ENCODE measurements around the gene TNFRSF13B.
"Not testable (repeated sequence)": the region's sequence is repeated elsewhere in the genome, so short reads cannot be mapped to it uniquely, and the experiment has no call there.

Gene TNFRSF13B

DNA sequence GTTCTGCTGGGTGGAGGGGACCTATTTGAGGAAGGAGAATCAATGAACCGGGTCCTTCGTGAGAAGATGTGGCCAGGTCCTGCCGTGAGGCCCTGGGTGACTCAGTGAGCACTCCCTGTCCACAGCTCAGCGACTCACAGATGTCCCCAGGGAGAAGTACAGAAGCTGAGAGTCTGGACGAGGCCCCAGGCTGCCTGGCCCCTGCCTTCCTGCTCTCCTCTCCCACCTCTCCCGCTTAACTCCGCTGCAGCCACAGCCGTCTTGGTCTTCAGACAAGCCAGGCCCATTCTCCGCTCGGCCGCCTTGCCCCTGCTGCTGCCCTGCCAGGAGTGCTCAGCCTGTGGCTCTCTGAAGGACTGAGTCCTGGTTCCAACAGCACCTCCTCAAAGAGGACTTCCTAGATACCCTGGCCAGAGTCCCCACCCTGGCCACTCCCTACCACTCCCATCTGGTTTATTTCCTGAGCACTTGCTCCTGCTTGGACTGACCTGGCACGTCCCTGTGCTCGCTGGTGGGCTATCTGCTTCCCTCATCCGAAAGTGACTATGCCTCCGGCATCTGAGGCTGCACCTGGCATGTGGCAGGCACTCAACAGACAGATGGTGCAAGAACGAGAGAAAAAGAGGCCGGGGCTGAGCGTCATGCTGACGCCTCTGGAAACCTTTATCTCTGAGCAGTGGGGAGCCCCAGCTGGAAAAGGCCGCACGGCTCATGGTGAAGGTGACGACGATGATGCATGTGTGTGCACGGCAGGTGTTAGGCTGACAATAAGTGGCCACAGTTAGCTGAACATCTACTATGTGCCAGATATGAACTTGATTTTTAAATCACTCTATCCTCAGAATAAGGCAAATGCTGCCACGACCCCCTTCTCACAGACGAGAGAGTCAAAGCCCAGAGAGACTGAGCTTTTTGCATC is 9.2 kb upstream of the TNFRSF13B start:
- DNase-seq: no peak

DNA sequence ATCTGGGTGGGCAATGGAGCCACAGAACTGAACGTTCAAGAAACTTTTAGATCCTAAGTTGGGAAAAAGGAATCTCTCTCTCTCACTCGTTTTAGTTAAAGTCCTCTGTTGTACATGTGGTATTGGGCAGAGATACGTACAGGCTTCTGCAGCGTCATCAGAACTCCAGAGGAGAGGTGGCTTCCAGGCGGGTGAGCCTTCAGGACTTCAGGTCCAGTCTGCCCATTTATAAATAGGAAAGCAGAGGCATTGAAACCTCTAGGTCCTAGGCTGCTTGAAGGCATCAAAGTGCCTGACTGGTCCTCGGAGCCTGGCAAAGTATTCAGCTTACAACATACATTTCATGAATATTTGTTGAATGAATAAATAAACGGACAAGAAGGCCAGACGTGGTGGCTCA is 8.1 kb upstream of the TNFRSF13B start:
- no peak for DNase-seq

DNA sequence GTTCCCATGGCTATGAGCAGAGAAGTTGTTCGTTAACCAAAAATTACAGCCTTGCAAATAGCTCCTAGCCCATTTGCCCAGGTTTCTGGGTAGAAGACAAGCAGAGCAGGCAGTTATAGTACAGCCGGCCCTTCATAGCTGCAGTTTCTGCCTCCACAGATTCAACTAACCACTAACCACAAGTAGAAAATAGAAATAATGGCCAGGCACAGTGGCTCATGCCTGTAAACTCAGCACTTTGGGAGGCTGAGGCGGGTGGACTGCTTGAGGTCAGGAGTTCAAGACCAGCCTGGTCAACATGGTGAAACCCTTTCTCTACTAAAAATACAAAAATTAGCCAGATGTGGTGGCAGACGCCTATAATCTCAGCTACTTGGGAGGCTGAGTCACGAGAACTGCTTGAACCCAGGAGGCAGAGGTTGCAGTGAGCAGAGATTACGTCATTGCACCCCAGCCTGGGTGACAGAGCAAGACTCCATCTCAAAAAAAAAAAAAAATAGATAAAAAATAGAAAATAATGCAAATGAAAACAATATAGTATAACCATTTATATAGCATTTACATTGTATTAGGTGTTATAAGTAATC is 7.4 kb upstream of the TNFRSF13B start:
- DNase-seq: not testable (repeated sequence)

DNA sequence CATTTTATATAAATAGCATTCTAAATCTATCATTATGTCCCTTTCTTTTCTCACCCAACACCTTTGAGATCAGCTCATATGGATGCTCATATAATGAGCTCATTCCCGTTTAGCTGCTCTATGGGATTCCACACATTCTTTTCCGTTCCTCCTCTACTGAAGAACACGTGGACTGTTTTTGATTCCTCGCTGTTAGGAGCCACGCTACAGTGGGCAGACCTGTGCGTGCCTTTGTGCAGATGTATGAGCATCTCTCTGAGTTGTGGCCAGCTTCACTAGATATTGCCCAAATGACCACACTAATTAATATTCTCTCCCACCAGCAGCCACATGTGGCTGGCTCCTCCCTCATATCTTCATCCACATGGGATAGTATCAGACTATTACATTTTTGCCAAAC is 6.0 kb upstream of the TNFRSF13B start:
- no peak for DNase-seq

DNA sequence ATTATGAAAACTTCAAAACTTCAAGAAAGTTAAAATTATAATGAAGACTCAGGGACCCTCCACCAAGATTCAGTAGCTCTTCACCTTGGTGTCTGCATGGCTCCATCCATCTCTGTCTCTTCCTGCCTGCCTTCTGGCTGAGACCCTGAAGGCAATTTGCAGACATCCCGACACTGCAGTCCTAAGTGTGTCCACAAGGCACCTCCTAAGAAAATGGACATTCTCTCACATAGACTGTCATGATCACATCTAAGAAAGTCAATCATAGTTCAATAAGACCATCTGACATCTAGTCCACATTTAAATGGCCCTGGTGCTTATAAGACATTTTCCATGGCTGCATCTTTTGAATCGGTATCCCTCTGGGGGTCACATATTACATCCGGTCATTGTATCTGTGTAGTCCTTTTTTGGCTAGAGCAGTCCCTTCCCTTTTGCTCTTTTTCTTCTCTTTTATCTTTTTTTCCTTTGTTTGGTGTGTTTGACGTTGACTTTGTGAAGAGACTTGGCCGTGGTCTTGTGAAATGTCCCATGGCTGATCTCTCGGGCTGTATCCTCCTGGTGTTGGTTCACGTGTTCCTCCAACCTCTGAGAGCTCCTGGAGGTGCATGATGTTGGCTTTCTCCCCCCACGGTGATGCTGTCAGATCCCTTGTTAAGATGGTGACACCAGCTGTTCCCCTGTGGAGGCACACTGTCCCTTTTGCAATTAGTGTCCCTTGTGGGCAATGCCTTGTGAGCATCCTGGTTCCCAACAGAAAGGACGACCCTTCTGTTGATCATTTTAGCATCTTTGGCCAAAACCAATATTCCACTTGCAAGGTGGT is 5.0 kb upstream of the TNFRSF13B start:
- no peak for DNase-seq

DNA sequence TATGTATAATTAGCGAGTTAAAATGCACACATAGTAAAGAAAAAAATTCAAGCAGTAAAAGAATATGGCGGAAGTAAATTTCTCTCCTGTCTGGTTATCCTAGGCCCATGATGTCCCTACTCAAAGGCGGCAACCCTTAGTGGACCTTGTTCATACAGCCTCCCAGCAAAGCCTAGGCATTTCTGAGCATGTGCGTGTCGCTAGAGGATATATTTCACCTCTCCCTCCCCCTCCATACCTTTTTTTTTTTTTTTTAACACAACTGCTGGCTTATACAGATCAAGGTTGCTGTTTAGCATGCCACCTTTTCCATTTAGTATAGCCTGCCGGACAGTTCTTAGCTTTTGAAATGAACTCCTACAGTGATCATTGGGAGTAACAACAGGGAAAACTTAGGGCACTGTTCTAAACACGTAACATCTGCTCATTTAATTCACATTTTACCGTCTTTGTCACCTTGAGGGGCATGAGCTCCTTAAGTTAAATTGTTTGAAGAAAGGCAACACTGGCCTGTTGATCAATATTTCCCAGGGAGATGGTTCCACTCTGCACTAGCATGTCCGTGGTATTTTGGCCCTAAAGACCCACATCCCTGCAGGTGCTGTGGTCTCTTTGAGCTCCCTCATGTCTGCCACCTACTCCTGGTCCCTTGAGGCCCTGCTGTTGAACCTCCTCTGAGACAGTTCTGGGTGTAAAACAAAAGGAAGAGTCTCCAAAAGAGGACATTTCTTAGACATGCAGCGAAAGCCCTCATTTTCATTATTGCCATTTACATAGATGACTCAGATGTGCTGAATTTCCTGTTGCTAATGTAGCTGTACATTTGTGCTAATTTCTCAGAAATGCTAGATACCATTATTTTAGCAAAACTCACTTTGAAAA is 4.1 kb upstream of the TNFRSF13B start:
- no peak for DNase-seq

DNA sequence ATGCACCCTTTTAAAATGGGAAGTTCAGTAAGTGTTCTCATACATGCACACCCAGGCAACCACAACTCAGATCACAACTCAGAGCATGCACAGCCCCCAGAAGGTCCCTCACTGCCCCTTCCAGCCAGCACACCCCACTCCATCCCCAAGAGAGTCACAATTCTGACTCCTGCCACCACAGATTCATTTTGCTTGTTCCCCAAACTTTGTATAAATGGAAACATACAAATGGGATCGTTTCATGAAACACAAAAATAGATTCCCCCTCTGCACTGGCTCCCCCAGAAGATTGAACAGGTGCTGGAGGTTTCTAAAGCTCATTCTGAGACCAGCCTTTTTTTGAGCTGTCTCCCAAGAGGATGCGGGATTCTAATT is 3.3 kb upstream of the TNFRSF13B start:
- no peak for DNase-seq

DNA sequence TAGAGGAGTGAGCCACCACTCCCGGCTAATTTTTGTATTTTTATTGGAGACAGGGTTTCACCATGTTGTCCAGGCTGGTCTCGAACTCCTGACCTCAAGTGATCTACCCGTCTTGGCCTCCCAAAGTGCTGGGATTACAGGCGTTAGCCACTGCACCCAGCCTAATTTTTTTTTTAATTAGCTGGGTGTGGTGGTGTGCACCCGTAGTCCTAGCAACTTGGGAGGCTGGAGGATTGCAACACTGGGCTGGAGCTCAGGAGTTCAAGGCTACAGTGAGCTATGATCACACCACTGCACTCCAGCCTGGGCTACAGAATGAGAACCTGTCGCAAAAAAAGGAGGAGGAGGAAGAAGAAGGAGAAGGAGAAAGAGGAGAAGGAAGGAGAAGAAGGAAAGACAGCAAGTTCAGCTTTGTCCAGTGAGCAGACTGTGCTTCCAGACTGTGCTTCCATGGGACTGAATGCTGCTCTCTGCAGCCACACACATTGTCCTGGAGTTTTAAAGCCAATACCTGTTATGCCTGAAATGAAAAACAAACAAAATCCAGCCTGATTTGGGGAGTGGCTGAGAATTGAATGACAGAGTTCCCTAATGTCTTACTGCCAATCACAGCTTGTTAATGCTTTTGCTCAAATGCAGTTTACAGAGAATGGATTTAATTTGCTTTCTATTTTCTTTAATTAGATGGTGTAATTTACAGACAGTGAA is 2.8 kb upstream of the TNFRSF13B start:
- no peak for DNase-seq

DNA sequence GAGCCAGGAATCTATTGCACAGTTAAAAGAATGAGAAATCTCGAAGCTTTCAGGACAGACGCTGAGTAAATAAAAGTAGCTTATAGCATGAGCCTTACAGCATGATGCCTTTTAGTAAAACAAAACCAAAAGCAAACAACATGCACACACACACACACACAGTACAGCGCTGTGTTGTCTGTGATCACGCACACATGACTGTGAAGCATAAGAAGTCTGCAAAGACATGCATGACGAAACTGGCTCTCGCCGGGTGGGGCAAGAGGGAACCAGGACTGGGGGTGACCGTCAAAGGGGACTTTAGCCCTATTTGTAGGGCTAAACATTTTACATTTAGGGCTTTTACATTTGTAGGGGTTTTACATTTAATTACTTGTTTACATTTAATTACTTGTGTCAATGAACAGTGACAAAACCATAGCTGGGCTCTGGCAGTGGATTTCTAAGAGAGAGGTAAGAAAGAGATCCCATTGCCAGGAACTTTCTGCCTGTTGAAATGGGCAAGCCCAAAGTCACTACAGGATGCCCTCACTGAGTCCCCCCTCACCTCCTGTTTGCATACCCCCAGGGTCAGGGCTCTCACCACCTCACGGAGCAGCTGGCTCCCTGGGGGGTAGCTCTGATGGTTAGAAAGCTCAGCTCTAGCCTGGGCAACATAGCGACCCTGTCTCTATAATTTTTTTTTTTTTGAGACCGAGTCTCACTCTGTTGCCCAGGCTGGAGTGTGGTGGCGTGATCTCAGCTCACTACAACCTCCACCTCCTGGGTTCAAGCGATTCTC is 2.0 kb upstream of the TNFRSF13B start:
- no peak for DNase-seq

DNA sequence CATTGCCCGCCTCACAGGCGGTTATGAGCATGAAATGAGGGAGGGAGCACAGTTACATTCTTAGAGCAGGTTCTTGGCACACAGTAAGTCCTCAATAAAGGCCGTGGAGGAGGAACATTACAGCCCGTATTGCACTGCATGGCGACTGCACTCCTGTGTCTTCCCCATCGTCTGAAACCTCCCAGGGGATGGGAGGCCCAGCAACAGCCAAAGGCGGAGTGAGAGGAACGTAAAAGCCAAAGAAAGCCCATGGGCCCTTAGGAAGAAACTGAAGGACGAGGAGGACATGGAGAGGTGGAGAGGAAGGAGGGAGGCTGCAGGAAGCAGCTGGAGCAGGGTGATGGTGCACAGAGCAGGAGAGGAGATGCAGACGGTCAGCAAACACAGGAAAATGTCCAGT is 1.1 kb upstream of the TNFRSF13B start:
- DNase-seq: not testable (repeated sequence)

DNA sequence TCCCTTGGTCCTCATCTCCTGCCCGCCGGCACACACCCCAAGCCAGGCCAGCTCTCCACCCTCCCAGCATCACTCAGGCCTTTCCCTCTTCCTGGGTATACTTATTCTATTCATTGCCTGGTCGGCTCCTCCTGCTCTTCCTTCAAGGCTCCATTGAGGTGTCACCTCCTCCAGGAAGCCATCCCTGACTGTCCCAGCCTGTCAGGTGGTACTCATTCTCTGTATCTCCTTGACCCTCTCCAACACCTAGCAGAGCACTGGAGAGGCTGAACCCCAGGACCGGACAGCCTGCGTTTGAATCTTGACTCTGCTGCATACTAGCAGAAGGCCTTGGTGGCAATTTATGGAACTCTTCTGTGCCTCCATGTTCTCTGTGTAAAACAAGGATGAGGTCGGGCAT is 428 bp upstream of the TNFRSF13B start:
- no peak for DNase-seq

DNA sequence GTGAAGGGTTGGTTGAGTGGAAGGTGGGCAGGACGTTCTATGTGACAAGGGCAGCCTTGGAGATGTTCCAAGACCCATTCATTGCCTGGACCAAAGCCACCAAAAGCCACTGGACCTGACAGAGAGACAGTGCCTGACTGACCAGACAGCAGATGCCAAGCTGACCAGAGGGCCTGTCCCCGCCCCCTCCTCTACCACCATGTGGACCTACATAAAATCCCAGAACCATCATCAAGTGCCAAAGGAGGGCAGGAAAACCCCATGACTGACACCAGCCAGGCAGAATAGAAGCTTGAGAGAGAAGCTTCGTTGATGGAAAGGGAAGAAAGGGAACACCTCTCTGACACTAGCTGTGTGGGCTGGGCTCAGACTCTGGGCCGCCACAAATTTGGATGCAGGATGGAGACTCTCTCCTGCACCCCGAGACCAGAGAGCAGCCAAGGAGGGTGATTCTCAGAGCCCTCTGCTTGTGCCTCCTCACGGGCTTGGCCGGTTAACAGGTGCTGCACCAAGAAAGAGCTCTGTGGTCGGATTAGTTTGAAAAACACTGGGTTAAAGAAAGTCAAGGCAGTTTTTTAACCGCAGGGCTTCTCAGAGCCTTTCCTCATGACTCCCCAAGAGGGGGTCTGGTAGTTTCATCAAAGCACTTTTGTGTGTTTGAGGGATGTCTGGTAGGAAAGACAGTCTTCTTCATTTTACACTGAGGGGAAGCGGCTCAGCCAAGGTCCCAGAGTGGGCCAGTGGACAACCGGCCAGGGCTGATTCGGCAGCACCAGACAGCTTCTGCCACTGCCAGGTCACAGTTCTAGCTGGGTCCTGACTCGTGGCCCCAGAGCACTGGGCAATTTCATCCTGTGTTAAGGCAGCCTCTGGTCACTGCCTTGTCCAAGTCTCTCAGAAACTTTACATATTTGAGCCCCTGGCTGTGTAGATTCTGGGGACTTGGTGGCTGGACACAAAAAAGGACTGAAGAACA is 1.7 kb downstream of the TNFRSF13B start:
- DNase-seq: no peak

DNA sequence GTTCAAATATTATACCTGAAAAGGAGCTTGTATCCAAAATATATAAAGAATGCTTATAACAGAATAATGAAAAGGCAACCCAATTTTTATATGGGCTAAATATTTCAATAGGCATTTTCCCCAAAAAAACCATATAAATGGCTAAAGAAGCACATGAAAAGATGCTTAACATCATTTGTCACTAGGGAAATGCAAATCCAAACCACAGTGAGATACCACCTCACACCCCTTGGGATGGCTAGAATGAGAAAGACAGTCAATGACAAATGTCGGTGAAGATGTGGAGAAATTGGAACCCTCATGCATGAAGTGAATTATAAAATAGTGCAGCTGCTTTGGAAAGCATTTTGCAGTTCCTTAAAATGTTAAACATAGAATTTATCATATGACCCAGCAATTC is 3.1 kb downstream of the TNFRSF13B start:
- DNase-seq: no peak

DNA sequence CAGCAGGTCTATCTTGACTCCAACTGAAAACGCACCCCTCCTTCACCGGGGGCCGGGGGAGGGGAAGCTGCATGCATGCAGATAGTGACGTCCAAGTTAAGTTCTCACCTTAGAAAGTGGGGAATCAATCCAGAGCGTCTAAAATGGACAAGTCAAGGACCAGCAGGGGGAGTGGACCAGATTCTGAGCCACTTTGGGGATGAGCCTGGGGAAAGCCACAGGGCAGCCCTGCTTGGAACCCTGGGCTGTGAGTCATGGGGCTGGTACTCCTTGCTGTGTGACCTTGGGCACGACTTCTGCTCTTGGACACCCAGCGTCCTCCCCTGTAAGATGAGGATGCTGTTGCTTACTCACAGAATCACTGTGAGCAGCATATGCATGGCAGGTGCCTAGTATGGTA is 9.1 kb downstream of the TNFRSF13B start:
- no peak for DNase-seq

DNA sequence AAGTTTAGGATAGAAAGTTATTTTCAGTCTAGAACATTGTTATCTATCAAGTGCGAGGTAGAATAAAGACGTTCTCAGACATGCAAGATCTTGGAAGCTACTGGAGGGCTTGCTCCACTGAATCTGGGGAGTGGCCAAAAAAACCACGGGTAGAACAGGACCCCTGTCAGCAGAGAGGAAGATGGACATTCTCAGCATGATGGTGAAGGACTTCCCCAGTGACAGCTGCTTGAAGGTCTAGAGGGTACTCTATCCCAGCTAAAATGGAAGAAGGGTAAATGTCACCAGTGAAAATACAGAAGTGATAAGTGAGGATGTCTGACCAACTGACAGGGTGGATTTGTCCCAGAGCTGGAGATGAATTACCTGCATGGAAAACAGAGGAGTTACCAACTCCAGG is 10.1 kb downstream of the TNFRSF13B start:
- no peak for DNase-seq

DNA sequence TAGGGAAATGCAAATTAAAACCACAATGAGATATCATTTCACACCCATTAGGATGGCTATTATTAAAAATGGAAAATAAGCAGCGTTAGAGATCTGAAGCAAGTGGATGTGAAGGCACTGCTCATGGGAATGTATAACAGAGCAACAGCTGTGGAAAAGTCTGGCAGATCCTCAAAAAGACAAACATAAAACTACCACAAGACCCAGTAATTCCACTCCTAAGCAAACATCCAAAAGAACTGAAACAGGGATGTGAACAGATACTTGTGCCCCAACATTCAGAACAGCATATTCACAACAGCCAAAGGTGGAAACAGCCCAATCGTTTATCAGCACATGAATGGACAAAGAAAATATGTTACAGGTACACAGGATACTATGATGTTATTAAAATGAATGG is 10.9 kb downstream of the TNFRSF13B start:
- DNase-seq: not testable (repeated sequence)

DNA sequence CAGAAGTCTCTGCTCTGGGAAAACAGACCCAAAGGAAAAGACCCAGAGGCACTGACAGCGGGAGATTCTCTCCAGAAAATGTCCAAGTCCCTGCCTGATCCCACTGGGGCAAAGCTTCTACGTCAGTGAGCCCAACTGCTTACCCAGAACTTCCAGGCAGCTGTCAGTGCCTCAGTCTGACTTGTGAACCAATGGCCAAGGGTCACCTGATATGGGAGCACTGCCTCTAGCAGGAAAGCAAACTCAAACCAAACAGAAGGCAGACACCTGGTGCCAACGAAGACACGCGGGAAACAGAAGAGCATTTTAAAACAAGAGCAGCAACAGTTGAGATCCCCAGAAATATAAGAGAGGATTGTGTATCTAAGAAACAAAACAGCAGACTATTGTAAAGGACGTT is 16.9 kb downstream of the TNFRSF13B start:
- DNase-seq: not testable (repeated sequence)

DNA sequence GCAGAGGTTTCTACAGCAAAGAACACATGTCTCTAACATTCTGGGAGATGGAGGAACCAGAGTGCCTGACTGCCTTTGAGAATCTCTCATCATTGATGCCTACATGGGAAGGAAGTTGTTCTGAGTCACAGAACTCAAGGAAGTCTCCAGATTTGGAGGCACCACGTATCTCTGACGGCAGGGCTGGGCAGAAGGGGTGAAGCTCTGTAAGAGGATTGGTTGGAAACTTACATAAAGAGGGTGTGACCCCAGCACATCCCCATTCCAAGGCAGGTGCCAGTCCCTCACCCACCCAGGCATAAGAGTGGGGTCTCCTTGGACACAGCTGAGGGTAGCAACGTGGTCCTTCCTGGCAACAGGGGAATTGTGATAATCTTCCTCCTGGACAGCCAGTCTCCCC is 17.4 kb downstream of the TNFRSF13B start:
- no peak for DNase-seq

DNA sequence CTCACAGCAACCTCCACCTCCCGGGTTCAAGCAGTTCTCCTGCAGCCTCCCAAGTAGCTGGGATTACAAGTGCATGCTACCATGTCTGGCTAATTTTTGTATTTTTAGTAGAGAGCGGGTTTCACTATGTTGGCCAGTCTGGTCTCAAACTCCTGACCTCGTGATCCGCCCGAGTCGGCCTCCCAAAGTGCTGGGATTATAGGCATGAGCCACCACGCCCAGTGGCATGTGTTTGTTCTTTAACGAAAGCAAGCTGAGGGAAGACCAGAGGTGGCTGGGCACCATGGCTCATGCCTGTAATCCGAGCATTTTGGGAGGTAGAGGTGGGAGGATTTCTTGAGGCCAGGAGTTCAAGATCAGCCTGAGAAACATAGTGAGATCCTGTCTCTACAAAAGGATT is 18.1 kb downstream of the TNFRSF13B start:
- DNase-seq: no peak

DNA sequence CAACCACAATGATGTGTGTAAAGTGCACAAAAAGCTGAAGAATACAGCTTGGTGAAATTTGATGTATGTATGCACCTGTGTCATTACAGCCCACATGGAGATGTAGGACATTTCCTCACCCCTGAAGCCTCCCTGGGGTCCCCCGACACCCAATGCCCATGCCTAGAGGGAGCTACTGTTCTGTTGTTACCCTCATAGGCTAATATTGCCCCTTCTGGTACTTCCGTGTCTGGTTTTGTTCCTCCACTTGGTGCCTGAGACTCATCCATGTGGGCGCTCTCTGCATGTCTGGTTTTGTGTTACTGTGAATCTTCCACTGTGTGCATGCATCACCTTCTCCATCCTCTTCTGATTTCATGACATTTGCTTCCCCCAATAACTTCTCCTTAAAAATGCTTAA is 18.6 kb downstream of the TNFRSF13B start:
- no peak for DNase-seq
